Renal pelvis (tissue), 4 donors: Measurements from ENCODE around the gene CBY1. TPM values are rescaled to one million over a fixed set of nuclear protein-coding genes. Genes with fewer than 3 reads are reported as not detected.

Experiments used
- DNase-seq: peaks from one replicate; pipeline ENCODE4 v3.0.0-alpha.2; 2013
- polyA plus RNA-seq, 3 donors: library from polyadenylated mRNA; unstranded; fragments of 120-200 nt; gene quantifications; one replicate each; pipeline ENCODE4 v1.2.1, GENCODE V29; 2013; ENCODE audit not compliant: insufficient read length in 3 of 3

CBY1 gene
- polyA plus RNA-seq, 3 donors: 59.7 to 62.5 (median 61.9) TPM

GRCh38 chr22:38717244-38717643, 60.8 kb downstream of the CBY1 start:
- DNase-seq: no peak

GRCh38 chr22:38718414-38718813, 62.0 kb downstream of the CBY1 start:
- DNase-seq: no peak

GRCh38 chr22:38719196-38719595, 62.8 kb downstream of the CBY1 start:
- DNase-seq: no peak

GRCh38 chr22:38720350-38720749, 63.9 kb downstream of the CBY1 start:
- DNase-seq: no peak

- no peak for DNase-seq
These were observed 65.1 kb downstream of the CBY1 start for GRCh38 chr22:38721551-38721950.

Other genes with a start within 250 kb of the CBY1 start
- under 1 TPM; 0.24 to 0.33 (median 0.31) TPM for gene KCNJ4, start 201.4 kb upstream of the CBY1 start, polyA plus RNA-seq
- 10 to 100 TPM in 2 of 3 donors, 1 to 10 TPM in 1; 8.5 to 10.4 (median 10.1) TPM for gene KDELR3, start 188.5 kb upstream of the CBY1 start, polyA plus RNA-seq
- 1,000 to 10,000 TPM in 2 of 3 donors, 100 to 1,000 TPM in 1; 760 to 1,207 (median 1,072) TPM for gene DDX17, start 150.3 kb upstream of the CBY1 start, polyA plus RNA-seq
- gene DMC1, start 86.5 kb upstream of the CBY1 start, polyA plus RNA-seq: 1 to 10 TPM; 3.5 to 6.4 (median 4.1) TPM
- 10 to 100 TPM in 2 of 3 donors, 1 to 10 TPM in 1; 5.2 to 12.4 (median 10.7) TPM for gene FAM227A, start 246 bp upstream of the CBY1 start, polyA plus RNA-seq
- gene TOMM22, start 25.3 kb downstream of the CBY1 start, polyA plus RNA-seq: 100 to 1,000 TPM in 1 of 3 donors, 10 to 100 TPM in 2; 81.7 to 106 (median 95.8) TPM
- 10 to 100 TPM; 39.4 to 41.7 (median 41.1) TPM for gene JOSD1, start 44.3 kb downstream of the CBY1 start, polyA plus RNA-seq
- 10 to 100 TPM; 42.3 to 64.1 (median 56.7) TPM for gene GTPBP1, start 49.3 kb downstream of the CBY1 start, polyA plus RNA-seq
- 10 to 100 TPM; 62.8 to 89.9 (median 65.6) TPM for gene SUN2, start 99.4 kb downstream of the CBY1 start, polyA plus RNA-seq
- gene DNAL4, start 137.5 kb downstream of the CBY1 start, polyA plus RNA-seq: 10 to 100 TPM; 39.3 to 43.6 (median 40.4) TPM
- 1 to 10 TPM; 4.1 to 4.9 (median 4.4) TPM for gene NPTXR, start 187.4 kb downstream of the CBY1 start, polyA plus RNA-seq
- 10 to 100 TPM; 43.7 to 46.4 (median 45.2) TPM for gene CBX6, start 215.6 kb downstream of the CBY1 start, polyA plus RNA-seq